Stimulated activated naive CD4-positive, alpha-beta T cell treated with Interleukin-2 at 50 U/mL for 16 hours (primary cell): ENCODE measurements around the gene ITM2B.
A peak's percentile ranks its signal among the peaks of the same experiment; 100 is the strongest.
"Not testable (repeated sequence)": the region's sequence is repeated elsewhere in the genome, so short reads cannot be mapped to it uniquely, and the experiment has no call there.

ENCODE experiments used
- DNase-seq: peaks from one replicate; lab custom pipeline; 2025; lab: John Stamatoyannopoulos, UW

The ITM2B gene

GRCh38 chr13:48233046-48233888 lies at the start of gene ITM2B:
Gene ITM2B, plus strand, starts transcription at chr13:48233206. Its CDS starts 155 bp downstream, at chr13:48233361.
- peak; percentile 74 for DNase-seq

- no peak for DNase-seq
Measured at GRCh38 chr13:48184260-48184659, 48.7 kb upstream of the ITM2B start.

GRCh38 chr13:48185018-48185417 lies 48.0 kb upstream of the ITM2B start:
- DNase-seq, result no peak

GRCh38 chr13:48186722-48187121 lies 46.3 kb upstream of the ITM2B start:
- no peak for DNase-seq

GRCh38 chr13:48188131-48188530 lies 44.9 kb upstream of the ITM2B start:
- no peak for DNase-seq

- DNase-seq, result no peak
Measured at GRCh38 chr13:48188601-48189000, 44.4 kb upstream of the ITM2B start.

- DNase-seq, result no peak
Measured at GRCh38 chr13:48189171-48189570, 43.8 kb upstream of the ITM2B start.

- no peak for DNase-seq
Measured at GRCh38 chr13:48192411-48192935, 40.5 kb upstream of the ITM2B start.

- DNase-seq, result no peak
Measured at GRCh38 chr13:48194379-48194754, 38.6 kb upstream of the ITM2B start.

- no peak for DNase-seq
Measured at GRCh38 chr13:48199404-48199946, 33.5 kb upstream of the ITM2B start.

GRCh38 chr13:48201044-48201443 lies 32.0 kb upstream of the ITM2B start:
- no peak for DNase-seq

GRCh38 chr13:48207207-48207606 lies 25.8 kb upstream of the ITM2B start:
- not testable (repeated sequence) for DNase-seq

GRCh38 chr13:48210178-48210577 lies 22.8 kb upstream of the ITM2B start:
- DNase-seq, result no peak

GRCh38 chr13:48214519-48215121 lies 18.4 kb upstream of the ITM2B start:
- DNase-seq, result no peak

- DNase-seq, result not testable (repeated sequence)
Measured at GRCh38 chr13:48215511-48216203, 17.3 kb upstream of the ITM2B start.

- no peak for DNase-seq
Measured at GRCh38 chr13:48216204-48216711, 16.7 kb upstream of the ITM2B start.

- no peak for DNase-seq
Measured at GRCh38 chr13:48220592-48220980, 12.4 kb upstream of the ITM2B start.

- no peak for DNase-seq
Measured at GRCh38 chr13:48220981-48221685, 11.9 kb upstream of the ITM2B start.

- DNase-seq, result no peak
Measured at GRCh38 chr13:48221686-48222187, 11.3 kb upstream of the ITM2B start.

GRCh38 chr13:48222358-48223301 lies 10.4 kb upstream of the ITM2B start:
- no peak for DNase-seq
